ENCODE data around the gene ZNHIT6. TPM values are rescaled to one million over a fixed set of nuclear protein-coding genes. Genes with fewer than 3 reads are reported as not detected.
"Not testable (repeated sequence)": the region's sequence is repeated elsewhere in the genome, so short reads cannot be mapped to it uniquely, and the experiment has no call there.

The ZNHIT6 gene
- total RNA-seq, 4 donors from 2014 or later: 11.0 to 13.8 (median 12.5) TPM

DNA sequence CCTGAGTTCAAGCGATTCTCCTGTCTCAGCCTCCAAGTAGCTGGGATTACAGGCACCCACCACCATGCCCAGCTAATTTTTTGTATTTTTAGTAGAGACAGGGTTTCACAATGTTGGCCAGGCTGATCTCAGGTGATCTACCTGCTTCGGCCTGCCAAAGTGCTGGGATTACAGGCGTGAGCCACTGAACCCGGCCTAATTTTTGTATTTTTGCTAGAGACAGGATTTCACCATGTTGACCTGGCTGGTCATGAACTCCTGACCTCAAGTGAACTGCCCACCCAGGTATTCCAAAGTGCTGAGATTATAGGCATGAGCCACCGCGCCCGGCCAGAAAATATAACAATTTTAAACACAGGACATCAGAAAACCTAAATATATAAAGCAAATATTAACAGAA, 68.3 kb downstream of the ZNHIT6 start:
- WGBS: 99% methylated on average over 7 of the region's 7 CpGs
- not testable (repeated sequence) for DNase-seq (ENCODE audit: low spot score in 2 of 2); H3K27me3 ChIP-seq

DNA sequence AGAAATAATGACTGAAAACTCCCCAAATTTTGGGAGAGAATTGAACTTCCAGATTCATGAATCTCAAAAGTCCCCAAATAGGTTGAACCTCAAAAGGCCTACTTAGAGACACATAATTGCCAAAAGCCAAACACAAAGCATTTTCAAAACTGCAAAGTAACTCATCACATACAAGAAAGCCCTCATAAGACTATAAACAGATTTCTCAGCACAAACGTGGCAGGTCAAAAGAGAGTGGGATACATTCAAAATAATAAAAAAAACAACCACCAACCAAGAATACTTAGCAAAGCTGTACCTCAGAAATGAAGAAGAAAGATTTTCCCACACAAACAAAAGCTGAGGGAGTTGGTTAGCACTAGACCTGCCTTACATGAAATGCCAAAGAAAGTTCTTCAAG, 69.8 kb downstream of the ZNHIT6 start:
- H3K4me3 ChIP-seq: no peak overlapping the region
- 68% methylated on average over 1 of the region's 1 CpG for WGBS
- DNase-seq (ENCODE audit: low spot score in 2 of 2): no peak
- peaks cover 10% of the 10 kb centered on the region for H3K36me3 ChIP-seq
- H3K4me1 ChIP-seq: no peaks in the 10 kb centered on the region
- no peak overlapping the region for H3K27ac ChIP-seq
- no peak for TF ChIP-seq EP300 (IDR thresholded peaks at IDR 0.05)
- TF ChIP-seq POLR2A (IDR thresholded peaks at IDR 0.05): no peak
- TF ChIP-seq POLR2AphosphoS5 (IDR thresholded peaks at IDR 0.05): no peak
- TF ChIP-seq, protein P1, sequence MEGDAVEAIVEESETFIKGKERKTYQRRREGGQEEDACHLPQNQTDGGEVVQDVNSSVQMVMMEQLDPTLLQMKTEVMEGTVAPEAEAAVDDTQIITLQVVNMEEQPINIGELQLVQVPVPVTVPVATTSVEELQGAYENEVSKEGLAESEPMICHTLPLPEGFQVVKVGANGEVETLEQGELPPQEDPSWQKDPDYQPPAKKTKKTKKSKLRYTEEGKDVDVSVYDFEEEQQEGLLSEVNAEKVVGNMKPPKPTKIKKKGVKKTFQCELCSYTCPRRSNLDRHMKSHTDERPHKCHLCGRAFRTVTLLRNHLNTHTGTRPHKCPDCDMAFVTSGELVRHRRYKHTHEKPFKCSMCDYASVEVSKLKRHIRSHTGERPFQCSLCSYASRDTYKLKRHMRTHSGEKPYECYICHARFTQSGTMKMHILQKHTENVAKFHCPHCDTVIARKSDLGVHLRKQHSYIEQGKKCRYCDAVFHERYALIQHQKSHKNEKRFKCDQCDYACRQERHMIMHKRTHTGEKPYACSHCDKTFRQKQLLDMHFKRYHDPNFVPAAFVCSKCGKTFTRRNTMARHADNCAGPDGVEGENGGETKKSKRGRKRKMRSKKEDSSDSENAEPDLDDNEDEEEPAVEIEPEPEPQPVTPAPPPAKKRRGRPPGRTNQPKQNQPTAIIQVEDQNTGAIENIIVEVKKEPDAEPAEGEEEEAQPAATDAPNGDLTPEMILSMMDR (IDR thresholded peaks at IDR 0.05): no peak
- H3K9me3 ChIP-seq: peaks cover 15% of the 10 kb centered on the region
- no peaks in the 10 kb centered on the region for H3K27me3 ChIP-seq

More for the DNA sequence above, 68.3 kb downstream of the ZNHIT6 start:
- H3K4me3 ChIP-seq, H3K4me1 ChIP-seq, H3K27ac ChIP-seq: not testable (repeated sequence)
- H3K9me3 ChIP-seq: peaks cover 15% of the 10 kb centered on the region
- H3K36me3 ChIP-seq: peaks cover 10% of the 10 kb centered on the region

DNA sequence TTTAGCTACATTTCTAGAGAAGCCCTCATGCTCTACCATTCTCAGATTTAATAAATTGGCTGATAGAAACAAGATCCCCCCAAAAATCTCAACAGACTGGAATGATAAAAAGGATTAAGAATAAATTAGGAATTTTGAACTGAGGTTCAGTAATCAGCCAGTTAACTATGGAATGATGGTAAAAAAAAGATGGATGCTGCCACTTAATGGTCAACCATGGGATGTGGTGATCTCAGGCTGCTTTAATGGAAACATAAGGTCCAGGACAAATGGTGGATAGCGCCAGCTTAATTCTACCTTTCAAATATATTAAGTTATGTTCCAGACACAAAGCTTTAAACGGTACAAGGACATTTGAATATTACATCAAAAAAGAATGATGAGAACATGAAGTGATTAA, 77.7 kb downstream of the ZNHIT6 start:
- Histone ChIP-seq H3K36me3 (no peaks in the 10 kb centered on the region), H3K27ac (no peak overlapping the region), H3K9me3 (no peaks in the 10 kb centered on the region), H3K27me3 (no peaks in the 10 kb centered on the region), H3K4me1 (no peaks in the 10 kb centered on the region), H3K4me3 (no peak overlapping the region)
- TF ChIP-seq, protein P1 (IDR thresholded peaks at IDR 0.05): no peak
- no peak for TF ChIP-seq EP300 (IDR thresholded peaks at IDR 0.05)
- TF ChIP-seq POLR2AphosphoS5 (IDR thresholded peaks at IDR 0.05): no peak
- TF ChIP-seq POLR2A (IDR thresholded peaks at IDR 0.05): no peak
- no peak for DNase-seq (ENCODE audit: low spot score in 2 of 2)
- 95% methylated on average over 2 of the region's 2 CpGs for whole genome bisulfite sequencing

DNA sequence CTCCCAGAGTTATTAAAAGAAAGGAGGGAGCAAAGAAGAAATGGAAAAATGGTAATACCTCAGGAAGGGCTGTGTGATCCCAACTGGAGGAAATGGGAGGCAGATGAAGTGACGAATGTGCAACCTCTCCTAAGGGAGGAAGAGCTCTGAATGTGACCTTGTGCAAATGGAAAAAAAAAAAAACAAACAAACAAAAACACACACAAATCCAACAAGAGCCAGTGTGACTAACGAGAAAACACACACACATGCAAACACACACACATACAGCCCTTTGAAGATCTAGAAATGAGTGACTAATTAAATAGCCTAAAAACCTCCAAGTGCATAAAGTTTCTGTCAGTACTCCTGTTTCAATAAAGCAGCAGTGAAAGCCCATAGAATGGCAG, 78.7 kb downstream of the ZNHIT6 start:
- no peaks in the 10 kb centered on the region for H3K4me1 ChIP-seq
- H3K27ac ChIP-seq: no peak overlapping the region
- H3K4me3 ChIP-seq: no peak overlapping the region
- no peaks in the 10 kb centered on the region for H3K9me3 ChIP-seq
- no peaks in the 10 kb centered on the region for H3K27me3 ChIP-seq
- no peak for DNase-seq (ENCODE audit: low spot score in 2 of 2)
- TF ChIP-seq, protein P1 (IDR thresholded peaks at IDR 0.05): no peak
- no peak for TF ChIP-seq POLR2A (IDR thresholded peaks at IDR 0.05)
- TF ChIP-seq POLR2AphosphoS5 (IDR thresholded peaks at IDR 0.05): no peak
- no peak for TF ChIP-seq EP300 (IDR thresholded peaks at IDR 0.05)
- no peaks in the 10 kb centered on the region for H3K36me3 ChIP-seq
- 69% methylated on average over 2 of the region's 2 CpGs for WGBS

DNA sequence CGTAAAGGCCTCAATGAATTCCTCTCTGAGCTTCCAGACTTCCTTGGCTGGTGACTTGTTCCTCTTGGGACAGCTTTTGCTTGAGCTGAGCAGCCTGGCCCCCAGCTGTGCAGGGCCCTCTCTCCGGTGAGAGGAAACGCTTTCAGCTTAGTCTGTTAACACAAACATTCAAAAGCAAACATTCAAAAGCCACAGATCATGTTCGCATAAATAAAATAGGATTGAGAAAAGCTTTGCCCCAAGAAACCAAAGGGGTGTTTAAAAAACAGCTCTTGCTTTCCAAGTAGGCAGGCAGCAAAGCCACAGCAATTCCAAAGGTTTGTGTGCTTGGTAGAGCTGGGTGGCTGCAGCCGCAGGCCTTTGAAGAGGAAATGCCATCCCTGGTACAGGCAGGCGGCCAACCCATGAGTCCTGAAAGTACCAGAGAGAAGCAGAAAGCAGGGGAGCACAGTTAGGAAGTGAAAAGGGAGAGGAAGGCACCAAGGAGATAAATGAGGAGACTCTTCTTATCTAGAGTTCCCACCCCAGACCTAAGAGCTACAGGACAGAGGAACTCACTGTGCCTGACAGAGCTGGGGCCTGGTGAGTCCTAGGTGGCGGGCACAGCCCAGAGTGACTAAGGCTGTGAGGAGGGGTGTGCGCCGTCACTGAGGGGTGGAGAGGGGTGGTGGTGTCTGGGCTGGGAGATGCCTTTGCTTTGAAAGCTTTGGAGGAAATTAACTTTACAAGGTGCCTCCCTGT, 79.3 kb downstream of the ZNHIT6 start:
- Histone ChIP-seq H3K27ac (peak overlapping the region; percentile 42), H3K9me3 (no peaks in the 10 kb centered on the region), H3K4me1 (no peaks in the 10 kb centered on the region), H3K4me3 (no peak overlapping the region), H3K36me3 (no peaks in the 10 kb centered on the region), H3K27me3 (no peaks in the 10 kb centered on the region)
- 69% methylated on average over 9 of the region's 9 CpGs for WGBS
- TF ChIP-seq, protein P1 (IDR thresholded peaks at IDR 0.05): no peak
- no peak for TF ChIP-seq POLR2AphosphoS5 (IDR thresholded peaks at IDR 0.05)
- no peak for TF ChIP-seq EP300 (IDR thresholded peaks at IDR 0.05)
- no peak for TF ChIP-seq POLR2A (IDR thresholded peaks at IDR 0.05)
- no peak for DNase-seq (ENCODE audit: low spot score in 2 of 2)

DNA sequence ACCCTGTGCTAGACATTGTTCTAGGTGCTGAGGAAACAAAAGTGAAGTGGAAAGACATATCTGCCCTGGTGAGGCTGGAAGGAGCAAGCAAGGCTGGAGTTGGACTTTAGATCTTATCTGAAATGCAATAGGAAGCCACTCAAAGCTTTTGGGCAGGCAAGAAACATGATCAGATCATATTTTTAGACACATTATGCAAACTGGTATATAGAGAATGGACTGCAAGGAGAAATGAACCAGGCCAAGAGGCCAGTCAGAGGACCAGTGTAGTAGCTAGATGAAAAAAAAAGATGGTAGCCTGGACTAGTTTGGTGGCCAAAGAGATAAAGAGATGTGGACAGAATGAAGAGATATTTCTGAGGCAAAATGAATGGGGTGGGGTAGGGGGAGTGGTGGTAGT, 81.4 kb downstream of the ZNHIT6 start:
- TF ChIP-seq POLR2AphosphoS5 (IDR thresholded peaks at IDR 0.05) (no peak), POLR2A (IDR thresholded peaks at IDR 0.05) (no peak), EP300 (IDR thresholded peaks at IDR 0.05) (no peak)
- TF ChIP-seq, protein P1 (IDR thresholded peaks at IDR 0.05): no peak
- H3K4me3 ChIP-seq: no peak overlapping the region
- peaks cover 8% of the 10 kb centered on the region for H3K9me3 ChIP-seq

More for the DNA sequence above, 81.4 kb downstream of the ZNHIT6 start:
- no peaks in the 10 kb centered on the region for H3K27me3 ChIP-seq
- no peaks in the 10 kb centered on the region for H3K4me1 ChIP-seq
- no peaks in the 10 kb centered on the region for H3K36me3 ChIP-seq
- no peak for DNase-seq (ENCODE audit: low spot score in 2 of 2)
- H3K27ac ChIP-seq: no peak overlapping the region

Data from suprapubic skin (tissue), 4 donors.